Cardiac fibroblast (primary cell): ENCODE data around the gene CAMP.

Experiments used
- DNase-seq, 2 donors: peaks; one replicate each; pipeline versions ENCODE4 v3.0.0 to v3.0.0-alpha.2; 2010; ENCODE audit warnings: low read depth in 2 of 2
- H3K4me3 ChIP-seq, 2 donors: replicated peaks in 1 of 2; 1 replicate in 1 of 2; 2 replicates in 1 of 2; pipeline ENCODE4 v1.5.1; 2011; ENCODE audit warnings: low read depth in 2 of 2, low read length in 2 of 2, mild to moderate bottlenecking in 2 of 2, moderate library complexity in 1 of 2
- CTCF ChIP-seq: IDR thresholded peaks from one replicate; pipeline ENCODE4 v1.5.1; 2011; ENCODE audit warnings: low read depth, mild to moderate bottlenecking, low read length, inconsistent platforms

CAMP gene, protein sequence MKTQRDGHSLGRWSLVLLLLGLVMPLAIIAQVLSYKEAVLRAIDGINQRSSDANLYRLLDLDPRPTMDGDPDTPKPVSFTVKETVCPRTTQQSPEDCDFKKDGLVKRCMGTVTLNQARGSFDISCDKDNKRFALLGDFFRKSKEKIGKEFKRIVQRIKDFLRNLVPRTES

DNA sequence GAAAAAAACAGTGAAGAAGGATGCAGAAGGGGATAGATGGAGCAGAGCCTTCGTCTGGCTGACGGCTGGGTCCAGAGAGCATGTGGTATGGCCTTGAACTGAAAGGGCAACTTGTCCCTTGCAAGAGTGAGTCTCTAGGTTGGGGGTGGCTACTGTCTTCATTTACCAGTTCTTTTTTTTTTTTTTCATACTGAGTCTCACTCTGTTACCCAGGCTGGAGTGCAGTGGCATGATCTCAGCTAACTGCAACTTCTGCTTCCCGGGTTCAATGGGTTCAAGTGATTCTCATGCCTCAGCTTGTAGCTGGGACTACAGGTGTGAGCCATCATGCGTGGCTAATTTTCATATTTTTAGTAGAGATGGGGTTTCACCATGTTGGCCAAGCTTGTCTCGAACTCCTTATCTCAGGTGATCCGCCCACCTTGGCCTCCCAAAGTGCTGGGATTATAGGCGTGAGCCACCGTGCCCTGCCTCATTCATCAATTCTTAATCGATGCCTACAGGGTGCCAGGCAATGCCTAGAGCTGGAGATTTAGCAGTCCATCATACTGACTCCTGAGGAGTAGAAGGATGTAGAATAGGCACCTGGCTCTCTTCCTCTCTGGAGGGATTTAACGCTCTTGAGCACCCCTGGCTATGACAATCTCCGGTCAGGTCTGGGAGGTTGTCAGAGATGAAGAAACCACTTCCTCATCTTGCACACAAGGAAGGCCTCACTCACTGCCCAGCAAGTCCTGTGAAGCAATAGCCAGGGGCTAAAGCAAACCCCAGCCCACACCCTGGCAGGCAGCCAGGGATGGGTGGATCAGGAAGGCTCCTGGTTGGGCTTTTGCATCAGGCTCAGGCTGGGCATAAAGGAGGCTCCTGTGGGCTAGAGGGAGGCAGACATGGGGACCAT, at the start of gene CAMP:
Gene CAMP (plus strand): TSS at position 880 of the 898 bp plus-strand sequence. CDS start 17 bp downstream, at position 897.
- no peak for TF ChIP-seq CTCF
- H3K4me3 ChIP-seq = no peak within 1 kb of the TSS
- DNase-seq = peak; percentile 52 to 79

GRCh38 chr3:48178072-48178471, 45.2 kb upstream of the CAMP start:
- no peak overlapping the region for H3K4me3 ChIP-seq
- TF ChIP-seq CTCF = no peak
- no peak for DNase-seq

DNA sequence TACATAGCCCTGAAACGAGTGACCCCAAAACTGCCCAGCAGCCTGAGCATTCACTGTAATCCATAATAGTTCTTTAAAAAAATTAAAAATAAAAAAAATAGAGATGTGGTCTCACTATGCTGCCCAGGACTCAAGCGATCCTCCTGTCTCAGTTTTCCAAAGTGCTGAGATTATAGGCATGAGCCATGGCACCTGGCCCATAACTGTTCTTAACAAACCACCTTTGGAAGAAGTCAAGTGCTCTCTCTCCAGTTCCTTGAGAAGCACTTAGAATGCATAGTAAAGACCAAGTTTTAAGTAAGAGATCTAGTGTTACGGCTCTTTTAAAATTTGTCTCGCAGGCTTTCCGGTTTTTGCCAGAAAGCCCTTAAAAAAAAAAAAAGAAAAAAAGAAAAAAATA, 43.3 kb upstream of the CAMP start:
- no peak for TF ChIP-seq CTCF

GRCh38 chr3:48180531-48181253, 42.6 kb upstream of the CAMP start:
- no peak for TF ChIP-seq CTCF
- no peak overlapping the region for H3K4me3 ChIP-seq
- DNase-seq = no peak

More for the DNA sequence above, 43.3 kb upstream of the CAMP start:
- no peak overlapping the region for H3K4me3 ChIP-seq
- DNase-seq = no peak

- DNase-seq = no peak
- no peak for TF ChIP-seq CTCF
- no peak overlapping the region for H3K4me3 ChIP-seq
Observed at GRCh38 chr3:48184299-48184698, 39.0 kb upstream of the CAMP start.

DNA sequence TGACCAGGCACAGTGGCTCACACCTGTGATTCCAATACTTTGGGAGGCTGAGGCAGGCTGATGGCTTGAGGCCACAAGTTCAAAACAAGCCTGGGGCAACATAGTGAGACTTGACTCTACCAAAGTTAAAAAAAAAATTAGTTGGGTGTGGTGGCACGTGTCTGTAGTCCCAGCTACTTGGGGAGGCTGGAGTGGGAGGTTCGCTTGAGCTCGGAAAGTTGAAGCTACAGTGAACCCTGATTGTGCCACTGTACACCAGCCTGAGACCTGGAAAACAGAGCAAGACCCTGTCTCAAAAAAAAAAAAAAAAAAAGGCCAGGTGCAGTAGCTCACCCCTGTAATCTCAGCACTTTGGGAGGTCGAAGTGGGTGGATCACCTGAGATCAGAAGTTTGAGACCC, 38.2 kb upstream of the CAMP start:
- TF ChIP-seq CTCF = no peak
- DNase-seq = no peak
- H3K4me3 ChIP-seq = no peak overlapping the region
